ENCODE results near the gene WSB2. TPM values are rescaled to one million over a fixed set of nuclear protein-coding genes. Genes with fewer than 3 reads are reported as not detected.

Gene WSB2
- total and polyA plus RNA-seq, 2 of the 8 experiments (the other 6 are each of a cell fraction or from before 2014, with no cell fraction given): 47.5 to 58.2 TPM

DNA sequence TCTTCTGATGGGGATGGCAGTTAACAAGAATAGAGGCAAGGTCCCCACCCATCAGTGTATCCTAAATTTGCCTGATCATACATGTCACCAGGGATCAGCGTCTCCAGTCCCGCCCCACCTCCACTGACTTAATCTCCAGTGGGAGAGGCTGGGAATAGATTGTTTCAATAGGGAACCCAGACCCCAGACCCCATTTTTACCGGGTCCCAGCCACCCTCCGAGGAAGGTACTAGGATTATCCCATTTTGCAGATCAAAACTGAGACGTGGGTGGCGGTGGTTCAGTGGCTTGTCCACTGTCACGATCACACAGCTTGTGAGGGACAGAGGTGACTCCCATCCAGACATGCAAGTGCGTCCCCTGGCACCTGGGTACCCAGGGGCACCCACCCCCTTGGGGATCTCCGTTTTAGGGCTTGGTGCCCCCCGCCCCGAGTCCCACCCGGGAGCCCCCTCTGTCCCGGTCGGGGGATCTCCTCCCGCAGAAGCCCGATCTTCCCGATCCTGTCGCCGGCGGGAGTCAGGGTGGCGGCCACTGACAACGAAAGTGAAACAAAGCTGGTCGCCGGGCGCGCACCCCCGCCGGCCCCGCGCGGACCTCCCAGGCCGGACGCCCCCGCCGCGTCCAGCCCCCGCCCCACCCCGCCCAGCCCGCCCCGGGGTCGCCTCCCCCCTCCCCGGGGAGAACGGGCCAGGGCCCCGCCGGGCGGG is 523 bp downstream of the WSB2 start (continued):
- TF ChIP-seq EP300 (IDR thresholded peaks at IDR 0.05; ENCODE audit: borderline replicate concordance in 1 of 2, low read depth in 2 of 2, low read length in 2 of 2) (no peak), EZH2 (IDR thresholded peaks at IDR 0.05; ENCODE audit: low read depth, low read length, severe bottlenecking) (no peak), BRCA1 (IDR thresholded peaks at IDR 0.05; ENCODE audit: low read depth, low read length) (no peak), NRF1 (IDR thresholded peaks at IDR 0.05; ENCODE audit: low read depth, low read length) (no peak), HDAC2 (IDR thresholded peaks at IDR 0.05; ENCODE audit: borderline replicate concordance in 1 of 2, low read depth in 2 of 2, low read length in 2 of 2) (no peak), FOSL1 (IDR thresholded peaks at IDR 0.05; ENCODE audit: insufficient read depth, low read depth, low read length) (no peak), CREB1 (IDR thresholded peaks at IDR 0.05) (no peak), ZNF274 (IDR thresholded peaks at IDR 0.05; ENCODE audit: borderline replicate concordance, extremely low read depth, low read length) (no peak), PHF8 (conservative IDR thresholded peaks at IDR 0.05; ENCODE audit: low read depth, low read length) (no peak; the same call in 1 of the 2 replicates)
